ENCODE measurements around the gene APLF.

APLF gene, protein sequence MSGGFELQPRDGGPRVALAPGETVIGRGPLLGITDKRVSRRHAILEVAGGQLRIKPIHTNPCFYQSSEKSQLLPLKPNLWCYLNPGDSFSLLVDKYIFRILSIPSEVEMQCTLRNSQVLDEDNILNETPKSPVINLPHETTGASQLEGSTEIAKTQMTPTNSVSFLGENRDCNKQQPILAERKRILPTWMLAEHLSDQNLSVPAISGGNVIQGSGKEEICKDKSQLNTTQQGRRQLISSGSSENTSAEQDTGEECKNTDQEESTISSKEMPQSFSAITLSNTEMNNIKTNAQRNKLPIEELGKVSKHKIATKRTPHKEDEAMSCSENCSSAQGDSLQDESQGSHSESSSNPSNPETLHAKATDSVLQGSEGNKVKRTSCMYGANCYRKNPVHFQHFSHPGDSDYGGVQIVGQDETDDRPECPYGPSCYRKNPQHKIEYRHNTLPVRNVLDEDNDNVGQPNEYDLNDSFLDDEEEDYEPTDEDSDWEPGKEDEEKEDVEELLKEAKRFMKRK

DNA sequence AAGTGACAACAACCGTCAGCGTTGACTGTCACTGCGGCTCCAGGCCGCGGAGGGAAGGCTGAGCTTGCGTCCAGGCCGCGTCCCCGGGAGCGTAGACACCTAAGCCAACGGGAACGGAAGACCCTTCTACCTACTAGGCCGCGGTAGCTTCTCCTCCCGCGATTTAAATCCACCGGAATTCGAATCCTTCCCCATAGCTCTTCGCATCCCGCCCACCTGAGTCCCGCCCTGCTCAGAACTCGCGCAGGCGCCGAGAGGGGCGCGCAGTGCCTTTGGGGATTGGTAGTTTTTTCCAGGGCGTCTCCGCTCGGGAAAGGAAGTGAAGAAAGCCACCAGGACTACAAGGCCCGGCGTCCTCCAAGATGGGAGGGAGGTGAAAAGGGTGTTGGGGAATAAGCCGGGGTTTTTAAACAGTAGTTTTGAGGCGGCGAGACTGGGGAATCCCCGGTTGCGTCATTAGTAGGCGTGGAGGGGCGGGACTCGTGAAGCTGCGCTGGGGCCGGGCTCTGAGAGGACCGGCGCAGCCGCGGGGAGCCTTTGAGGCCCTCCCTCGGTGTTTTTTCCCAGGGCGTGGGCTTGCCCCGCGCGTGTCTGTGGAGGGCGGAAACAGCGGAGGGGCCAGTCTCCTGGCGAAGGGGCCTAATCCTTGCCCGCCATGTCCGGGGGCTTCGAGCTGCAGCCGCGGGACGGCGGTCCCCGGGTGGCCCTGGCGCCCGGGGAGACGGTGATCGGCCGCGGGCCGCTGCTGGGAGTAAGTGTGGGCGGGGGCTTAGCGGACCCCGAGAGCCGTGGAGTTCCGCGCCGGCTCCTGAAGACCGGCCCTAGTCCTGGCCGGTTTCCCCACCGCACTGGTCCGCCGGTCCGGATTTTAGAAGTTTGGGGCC lies at the start of gene APLF, which contains the start of gene FBXO48:
Gene APLF (plus strand): TSS at position 509 of the 884 bp plus-strand sequence. CDS start 147 bp downstream, at position 656.
Gene FBXO48 (minus strand): TSS at position 218 of the 884 bp plus-strand sequence. CDS start 2,149 bp downstream, outside the sequence.
- TF ChIP-seq, protein P1, sequence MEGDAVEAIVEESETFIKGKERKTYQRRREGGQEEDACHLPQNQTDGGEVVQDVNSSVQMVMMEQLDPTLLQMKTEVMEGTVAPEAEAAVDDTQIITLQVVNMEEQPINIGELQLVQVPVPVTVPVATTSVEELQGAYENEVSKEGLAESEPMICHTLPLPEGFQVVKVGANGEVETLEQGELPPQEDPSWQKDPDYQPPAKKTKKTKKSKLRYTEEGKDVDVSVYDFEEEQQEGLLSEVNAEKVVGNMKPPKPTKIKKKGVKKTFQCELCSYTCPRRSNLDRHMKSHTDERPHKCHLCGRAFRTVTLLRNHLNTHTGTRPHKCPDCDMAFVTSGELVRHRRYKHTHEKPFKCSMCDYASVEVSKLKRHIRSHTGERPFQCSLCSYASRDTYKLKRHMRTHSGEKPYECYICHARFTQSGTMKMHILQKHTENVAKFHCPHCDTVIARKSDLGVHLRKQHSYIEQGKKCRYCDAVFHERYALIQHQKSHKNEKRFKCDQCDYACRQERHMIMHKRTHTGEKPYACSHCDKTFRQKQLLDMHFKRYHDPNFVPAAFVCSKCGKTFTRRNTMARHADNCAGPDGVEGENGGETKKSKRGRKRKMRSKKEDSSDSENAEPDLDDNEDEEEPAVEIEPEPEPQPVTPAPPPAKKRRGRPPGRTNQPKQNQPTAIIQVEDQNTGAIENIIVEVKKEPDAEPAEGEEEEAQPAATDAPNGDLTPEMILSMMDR (conservative IDR thresholded peaks at IDR 0.05; ENCODE audit: low read depth, low read length) = no peak
- peak; percentile 97 for DNase-seq (ENCODE audit: low read depth)
- peak within 1 kb of the TSS; percentile 94 for H3K4me3 ChIP-seq (ENCODE audit: low read length)

DNA sequence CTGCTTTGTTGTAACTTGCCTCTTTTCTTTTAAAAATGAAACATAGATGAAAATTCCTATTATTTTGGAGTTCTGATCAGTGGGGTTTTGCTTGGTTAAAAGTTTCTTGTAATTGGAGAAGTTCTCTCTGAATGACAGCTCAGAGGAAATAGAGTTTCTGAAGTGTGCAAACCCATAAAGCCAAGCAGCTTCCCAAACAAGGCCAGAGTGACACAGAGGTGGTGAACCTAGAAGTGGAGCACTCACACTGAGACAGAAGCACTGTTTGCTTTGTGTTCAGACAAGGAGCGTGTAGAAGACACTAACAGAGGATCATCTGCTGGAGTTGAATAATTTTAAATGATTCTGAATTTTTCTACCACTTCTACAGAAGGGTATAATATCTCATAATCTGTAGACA lies 49.5 kb upstream of the APLF start:
- no peak for DNase-seq (ENCODE audit: low read depth)
- no peak overlapping the region for H3K4me3 ChIP-seq (ENCODE audit: low read length)
- TF ChIP-seq, protein P1 (conservative IDR thresholded peaks at IDR 0.05; ENCODE audit: low read depth, low read length) = no peak

DNA sequence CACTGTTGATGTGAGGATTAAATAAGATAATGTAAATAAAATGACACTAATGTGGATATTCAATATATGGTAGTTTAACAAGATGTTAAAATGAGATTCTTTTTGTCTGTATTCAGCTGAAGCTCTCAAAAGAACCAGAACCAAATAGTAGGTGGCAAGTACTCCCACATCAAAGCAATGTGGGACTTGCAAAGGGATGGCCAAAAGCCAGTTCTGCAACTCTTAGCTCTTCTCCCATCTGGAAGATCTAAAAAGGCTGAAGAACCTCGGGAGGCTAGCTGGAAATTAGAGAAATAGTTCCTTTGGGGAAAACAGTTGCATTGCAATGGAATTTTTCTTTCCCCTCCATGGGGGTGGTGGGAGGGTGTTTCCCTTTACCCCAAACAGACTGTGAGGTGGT lies 49.0 kb upstream of the APLF start:
- TF ChIP-seq, protein P1 (conservative IDR thresholded peaks at IDR 0.05; ENCODE audit: low read depth, low read length) = no peak
- no peak for DNase-seq (ENCODE audit: low read depth)

DNA sequence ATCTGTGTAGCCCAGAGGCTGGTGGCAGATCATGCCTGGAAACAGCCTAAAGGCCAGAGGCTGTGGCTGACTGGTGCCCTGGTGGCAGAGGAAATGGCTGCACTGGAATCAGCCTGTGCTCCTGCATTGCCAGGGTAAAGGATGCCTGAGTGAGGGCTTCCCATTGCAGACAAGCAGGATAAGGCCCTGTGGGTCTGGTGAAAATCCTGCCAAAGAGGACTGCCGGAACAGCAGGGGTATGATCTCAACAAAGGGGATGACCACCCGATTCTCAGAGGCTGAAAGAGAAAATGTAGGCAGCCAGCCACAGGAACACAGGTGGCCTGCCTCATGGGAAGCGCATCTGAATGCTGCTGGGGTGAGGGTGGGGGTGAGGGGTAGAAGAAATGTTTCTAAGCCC lies 48.5 kb upstream of the APLF start:
- no peak for DNase-seq (ENCODE audit: low read depth)
- no peak overlapping the region for H3K4me3 ChIP-seq (ENCODE audit: low read length)
- TF ChIP-seq, protein P1 (conservative IDR thresholded peaks at IDR 0.05; ENCODE audit: low read depth, low read length) = peak; percentile 10

More for the DNA sequence above, 49.0 kb upstream of the APLF start:
- H3K4me3 ChIP-seq (ENCODE audit: low read length) = no peak overlapping the region

DNA sequence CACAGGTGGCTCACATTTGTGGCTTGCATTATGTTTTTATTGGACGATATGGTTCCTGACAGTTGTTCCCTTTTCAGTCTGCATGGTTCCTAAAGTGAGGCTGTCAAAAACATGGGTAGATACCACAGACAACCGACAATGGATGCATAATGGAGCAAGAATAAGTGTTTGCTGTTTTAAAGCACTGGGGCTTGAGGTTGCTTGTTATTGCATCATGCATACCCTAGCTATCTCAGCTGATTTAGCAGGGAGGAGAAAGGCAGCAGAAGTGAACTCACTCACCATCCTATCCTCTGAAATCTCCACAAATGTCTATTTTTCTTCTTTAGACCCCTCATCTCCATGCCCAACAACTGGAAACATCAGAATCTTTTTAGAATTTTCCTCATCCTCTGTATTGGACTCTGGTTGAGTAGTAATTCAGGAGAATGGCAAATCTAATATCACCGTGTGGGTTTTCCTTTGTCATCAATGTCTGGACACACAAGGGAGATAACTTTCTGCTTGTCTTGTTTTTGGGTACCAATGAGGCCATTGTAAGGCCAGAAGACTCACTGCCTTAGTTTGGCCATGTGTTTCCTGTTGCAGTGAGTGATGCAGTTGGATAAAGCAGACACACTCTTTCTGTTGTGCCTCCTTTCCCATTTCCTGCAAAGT lies 47.0 kb upstream of the APLF start:
- DNase-seq (ENCODE audit: low read depth) = no peak
- TF ChIP-seq, protein P1 (conservative IDR thresholded peaks at IDR 0.05; ENCODE audit: low read depth, low read length) = no peak
- H3K4me3 ChIP-seq (ENCODE audit: low read length) = no peak overlapping the region

DNA sequence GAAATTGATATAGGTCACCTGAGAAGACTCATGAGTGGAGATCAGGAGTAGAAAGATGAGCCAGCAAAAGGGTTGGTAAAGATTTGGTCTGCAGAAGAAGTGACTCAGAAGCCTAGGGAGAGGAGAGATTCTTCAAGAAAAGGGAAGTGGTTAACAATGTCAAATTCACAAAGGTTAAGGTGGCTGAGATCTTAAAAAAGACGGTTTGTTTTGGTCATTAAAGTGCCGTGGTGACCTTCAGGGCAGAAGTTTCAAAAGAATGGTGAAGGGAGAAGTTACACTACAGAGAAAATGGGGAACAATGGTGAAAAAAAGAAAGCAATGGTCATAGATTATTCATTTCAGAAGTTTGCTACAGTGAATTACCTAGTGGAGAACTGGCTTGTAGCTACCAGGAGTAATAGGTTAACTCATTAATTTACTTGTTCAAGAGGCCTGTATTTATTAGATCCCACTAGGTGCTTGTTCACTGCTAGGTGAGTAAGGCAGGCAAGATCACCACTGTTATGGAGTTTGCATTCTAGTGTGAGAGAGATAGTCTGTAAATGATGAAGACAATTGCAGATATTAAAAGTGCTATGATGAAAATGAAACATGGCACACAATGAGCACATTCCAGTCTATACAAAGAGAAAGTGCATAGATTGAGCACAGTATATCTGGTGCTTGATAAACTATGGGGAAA lies 43.3 kb upstream of the APLF start:
- TF ChIP-seq, protein P1 (conservative IDR thresholded peaks at IDR 0.05; ENCODE audit: low read depth, low read length) = no peak
- no peak overlapping the region for H3K4me3 ChIP-seq (ENCODE audit: low read length)
- DNase-seq (ENCODE audit: low read depth) = no peak

Measured in retinal pigment epithelial cell (primary cell).